ENCODE results near the gene SYTL4.

The SYTL4 gene

GRCh38 chrX:100662170-100662569, 69.8 kb downstream of the SYTL4 start:
- DNase-seq (ENCODE audit: low read depth): no peak
- TF ChIP-seq CTCF (IDR thresholded peaks at IDR 0.05; ENCODE audit: control insufficient read depth, extremely low read depth, insufficient read depth): no peak

GRCh38 chrX:100659431-100660137, 72.3 kb downstream of the SYTL4 start:
- DNase-seq (ENCODE audit: low read depth): no peak
- no peak overlapping the region for H3K4me3 ChIP-seq (ENCODE audit: low read depth, low read length)
- TF ChIP-seq CTCF (IDR thresholded peaks at IDR 0.05; ENCODE audit: control insufficient read depth, extremely low read depth, insufficient read depth): no peak

More at GRCh38 chrX:100662170-100662569, 69.8 kb downstream of the SYTL4 start:
- no peak overlapping the region for H3K4me3 ChIP-seq (ENCODE audit: low read depth, low read length)

- TF ChIP-seq CTCF (IDR thresholded peaks at IDR 0.05; ENCODE audit: control insufficient read depth, extremely low read depth, insufficient read depth): no peak
- no peak overlapping the region for H3K4me3 ChIP-seq (ENCODE audit: low read depth, low read length)
- DNase-seq (ENCODE audit: low read depth): peak; percentile 94
Measured at GRCh38 chrX:100658941-100659381, 73.0 kb downstream of the SYTL4 start.

- no peak overlapping the region for H3K4me3 ChIP-seq (ENCODE audit: low read depth, low read length)
- DNase-seq (ENCODE audit: low read depth): no peak
- TF ChIP-seq CTCF (IDR thresholded peaks at IDR 0.05; ENCODE audit: control insufficient read depth, extremely low read depth, insufficient read depth): peak; percentile 23
Measured at GRCh38 chrX:100654261-100654660, 77.7 kb downstream of the SYTL4 start.

- no peak overlapping the region for H3K4me3 ChIP-seq (ENCODE audit: low read depth, low read length)
- DNase-seq (ENCODE audit: low read depth): no peak
- TF ChIP-seq CTCF (IDR thresholded peaks at IDR 0.05; ENCODE audit: control insufficient read depth, extremely low read depth, insufficient read depth): no peak
Measured at GRCh38 chrX:100652266-100652665, 79.7 kb downstream of the SYTL4 start.

- no peak for TF ChIP-seq CTCF (IDR thresholded peaks at IDR 0.05; ENCODE audit: control insufficient read depth, extremely low read depth, insufficient read depth)
- no peak overlapping the region for H3K4me3 ChIP-seq (ENCODE audit: low read depth, low read length)
- no peak for DNase-seq (ENCODE audit: low read depth)
Measured at GRCh38 chrX:100650841-100651240, 81.1 kb downstream of the SYTL4 start.
